AG09309 (cell line): ENCODE results near the gene LAMA1.

Experiments used
- DNase-seq: peaks from one replicate; pipeline ENCODE4 v3.0.0-alpha.2; 2010; ENCODE audit warnings: low read depth
- H3K4me3 ChIP-seq: 2 replicates; pipeline ENCODE4 v1.5.1; 2011; ENCODE audit warnings: mild to moderate bottlenecking, low read depth, low read length, moderate library complexity; ENCODE audit not compliant: control insufficient read depth
- TF ChIP-seq, protein P1 (sequence below): IDR thresholded peaks from 2 replicates; pipeline ENCODE4 v1.5.1; 2011; ENCODE audit warnings: mild to moderate bottlenecking, low read depth, low read length, inconsistent platforms; ENCODE audit not compliant: insufficient read depth, control insufficient read depth; ENCODE audit errors: missing control alignments

LAMA1 gene

DNA sequence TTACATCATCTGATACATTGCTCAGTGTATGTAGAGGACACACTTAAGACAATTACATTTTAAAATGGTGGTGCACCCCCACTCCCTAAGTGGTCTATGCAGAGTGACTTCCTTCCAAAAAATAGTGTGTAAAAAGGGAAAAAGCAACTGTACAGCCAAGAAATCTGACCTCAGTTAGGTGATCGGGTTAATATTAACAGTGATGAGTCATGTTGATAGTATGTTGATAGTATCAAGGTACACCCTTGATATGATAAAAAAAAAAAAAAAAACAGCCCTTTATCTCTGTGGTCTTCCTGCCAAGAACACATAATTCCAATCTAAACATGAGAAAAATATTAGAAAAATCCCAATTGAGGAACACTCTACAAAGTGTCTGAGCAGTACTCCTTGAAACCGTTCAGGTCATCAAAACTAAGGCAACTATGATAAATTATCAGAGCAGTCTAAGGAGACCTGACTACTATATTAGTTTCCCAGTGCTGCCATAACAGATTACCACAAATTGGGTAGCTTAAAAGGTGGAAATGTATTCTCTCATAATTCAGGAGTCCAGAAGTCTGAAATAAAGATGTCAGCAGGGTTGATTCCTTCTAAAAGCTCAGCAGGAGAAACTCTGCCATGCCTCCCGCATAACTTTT lies 216.2 kb downstream of the LAMA1 start:
- TF ChIP-seq, protein P1, sequence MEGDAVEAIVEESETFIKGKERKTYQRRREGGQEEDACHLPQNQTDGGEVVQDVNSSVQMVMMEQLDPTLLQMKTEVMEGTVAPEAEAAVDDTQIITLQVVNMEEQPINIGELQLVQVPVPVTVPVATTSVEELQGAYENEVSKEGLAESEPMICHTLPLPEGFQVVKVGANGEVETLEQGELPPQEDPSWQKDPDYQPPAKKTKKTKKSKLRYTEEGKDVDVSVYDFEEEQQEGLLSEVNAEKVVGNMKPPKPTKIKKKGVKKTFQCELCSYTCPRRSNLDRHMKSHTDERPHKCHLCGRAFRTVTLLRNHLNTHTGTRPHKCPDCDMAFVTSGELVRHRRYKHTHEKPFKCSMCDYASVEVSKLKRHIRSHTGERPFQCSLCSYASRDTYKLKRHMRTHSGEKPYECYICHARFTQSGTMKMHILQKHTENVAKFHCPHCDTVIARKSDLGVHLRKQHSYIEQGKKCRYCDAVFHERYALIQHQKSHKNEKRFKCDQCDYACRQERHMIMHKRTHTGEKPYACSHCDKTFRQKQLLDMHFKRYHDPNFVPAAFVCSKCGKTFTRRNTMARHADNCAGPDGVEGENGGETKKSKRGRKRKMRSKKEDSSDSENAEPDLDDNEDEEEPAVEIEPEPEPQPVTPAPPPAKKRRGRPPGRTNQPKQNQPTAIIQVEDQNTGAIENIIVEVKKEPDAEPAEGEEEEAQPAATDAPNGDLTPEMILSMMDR, result no peak
- no peak for DNase-seq
- no peak overlapping the region for H3K4me3 ChIP-seq

- no peak overlapping the region for H3K4me3 ChIP-seq
- no peak for DNase-seq
- TF ChIP-seq, protein P1, result no peak
These were observed 225.8 kb downstream of the LAMA1 start for GRCh38 chr18:6891788-6892187.
